ENCODE results near the gene LCE5A. TPM values are rescaled to one million over a fixed set of nuclear protein-coding genes. Genes with fewer than 3 reads are reported as not detected.

The LCE5A gene
- not detected for total RNA-seq

GRCh38 chr1:152510503-152510902 lies at the start of gene LCE5A:
Gene LCE5A, plus strand, starts transcription at chr1:152510803. Its CDS starts 732 bp downstream, at chr1:152511535.

Other genes with a start within 250 kb of the LCE5A start
- 1.3 TPM for gene FLG, start 185.6 kb upstream of the LCE5A start, total RNA-seq
- 0.88 TPM for gene FLG2, start 150.8 kb upstream of the LCE5A start, total RNA-seq
- not detected for gene CRNN, start 96.5 kb upstream of the LCE5A start, total RNA-seq
- gene CRCT1, start 3.7 kb downstream of the LCE5A start, total RNA-seq: not detected
- not detected for gene LCE3E, start 56.0 kb downstream of the LCE5A start, total RNA-seq
- not detected for gene LCE3D, start 69.7 kb downstream of the LCE5A start, total RNA-seq
- not detected for gene LCE3C, start 89.4 kb downstream of the LCE5A start, total RNA-seq
- not detected for gene LCE3B, start 103.0 kb downstream of the LCE5A start, total RNA-seq
- not detected for gene LCE3A, start 112.3 kb downstream of the LCE5A start, total RNA-seq
- not detected for gene LCE2D, start 152.6 kb downstream of the LCE5A start, total RNA-seq
- not detected for gene LCE2C, start 164.5 kb downstream of the LCE5A start, total RNA-seq
- gene LCE2B, start 175.3 kb downstream of the LCE5A start, total RNA-seq: not detected
- gene LCE2A, start 187.5 kb downstream of the LCE5A start, total RNA-seq: not detected
- not detected for gene LCE4A, start 197.4 kb downstream of the LCE5A start, total RNA-seq
- gene KPRP, start 247.2 kb downstream of the LCE5A start, total RNA-seq: not detected

Data from camera-type eye (tissue), 1 donor.